Measurements from ENCODE around the gene EFNB1. TPM values are rescaled to one million over a fixed set of nuclear protein-coding genes. Genes with fewer than 3 reads are reported as not detected.

EFNB1 gene
- total RNA-seq, 1 experiment from 2014 or later, result 78.1 TPM

- no peak for DNase-seq (ENCODE audit: low spot score)
- ChIA-PET CTCF (no interaction called here), POLR2A (ENCODE audit: low non-redundant PET) (no interaction called here)
- no peak overlapping the region for H3K4me3 ChIP-seq (ENCODE audit: low read depth, low read length, poor library complexity, severe bottlenecking)
- no peaks in the 10 kb centered on the region for H3K4me1 ChIP-seq (ENCODE audit: insufficient read depth, low read length, poor library complexity, severe bottlenecking)
- no peak overlapping the region for H3K27ac ChIP-seq (ENCODE audit: low read depth, low read length, poor library complexity, severe bottlenecking)
- intact Hi-C loops (cut with micrococcal nuclease; ENCODE audit: unreplicated experiment), result no loop called here
- TF ChIP-seq EZH2 (IDR thresholded peaks at IDR 0.05; ENCODE audit: borderline replicate concordance, low read depth, low read length, poor library complexity, severe bottlenecking), result no peak
- TF ChIP-seq CTCF (conservative IDR thresholded peaks at IDR 0.05; ENCODE audit: low read depth, low read length), result no peak
- H3K9me3 ChIP-seq (ENCODE audit: low read depth, low read length, poor library complexity, severe bottlenecking), result no peaks in the 10 kb centered on the region
- H3K27me3 ChIP-seq (replicated peaks; ENCODE audit: insufficient read depth, low read depth, low read length, poor library complexity), result no peaks in the 10 kb centered on the region
- BruUV-seq (replicated peaks), result no TSS peak
- no peaks in the 10 kb centered on the region for H3K36me3 ChIP-seq (ENCODE audit: insufficient read depth, low read length, poor library complexity, severe bottlenecking)
Measured at GRCh38 chrX:68881911-68882310, 53.1 kb downstream of the EFNB1 start.

- DNase-seq (ENCODE audit: low spot score), result no peak
- H3K4me1 ChIP-seq (ENCODE audit: insufficient read depth, low read length, poor library complexity, severe bottlenecking), result no peaks in the 10 kb centered on the region
- TF ChIP-seq CTCF (conservative IDR thresholded peaks at IDR 0.05; ENCODE audit: low read depth, low read length) (no peak), EZH2 (IDR thresholded peaks at IDR 0.05; ENCODE audit: borderline replicate concordance, low read depth, low read length, poor library complexity, severe bottlenecking) (no peak)
- intact Hi-C loops (cut with micrococcal nuclease; ENCODE audit: unreplicated experiment), result no loop called here
- H3K4me3 ChIP-seq (ENCODE audit: low read depth, low read length, poor library complexity, severe bottlenecking), result no peak overlapping the region
- ChIA-PET CTCF (no interaction called here), POLR2A (ENCODE audit: low non-redundant PET) (no interaction called here)
- no peak overlapping the region for H3K27ac ChIP-seq (ENCODE audit: low read depth, low read length, poor library complexity, severe bottlenecking)
- no peaks in the 10 kb centered on the region for H3K36me3 ChIP-seq (ENCODE audit: insufficient read depth, low read length, poor library complexity, severe bottlenecking)
- H3K9me3 ChIP-seq (ENCODE audit: low read depth, low read length, poor library complexity, severe bottlenecking), result no peaks in the 10 kb centered on the region
- BruUV-seq (replicated peaks), result no TSS peak
- H3K27me3 ChIP-seq (replicated peaks; ENCODE audit: insufficient read depth, low read depth, low read length, poor library complexity), result peaks cover 8% of the 10 kb centered on the region
Measured at GRCh38 chrX:68883800-68884199, 55.0 kb downstream of the EFNB1 start.

GRCh38 chrX:68889249-68889648, 60.4 kb downstream of the EFNB1 start:
- no TSS peak for BruUV-seq (replicated peaks)
- H3K27ac ChIP-seq (ENCODE audit: low read depth, low read length, poor library complexity, severe bottlenecking), result no peak overlapping the region
- no peak for TF ChIP-seq CTCF (conservative IDR thresholded peaks at IDR 0.05; ENCODE audit: low read depth, low read length)
- TF ChIP-seq EZH2 (IDR thresholded peaks at IDR 0.05; ENCODE audit: borderline replicate concordance, low read depth, low read length, poor library complexity, severe bottlenecking), result no peak
- H3K9me3 ChIP-seq (ENCODE audit: low read depth, low read length, poor library complexity, severe bottlenecking), result no peaks in the 10 kb centered on the region
- H3K4me1 ChIP-seq (ENCODE audit: insufficient read depth, low read length, poor library complexity, severe bottlenecking), result peaks cover 3% of the 10 kb centered on the region
- H3K4me3 ChIP-seq (ENCODE audit: low read depth, low read length, poor library complexity, severe bottlenecking), result no peak overlapping the region
- intact Hi-C loops (cut with micrococcal nuclease; ENCODE audit: unreplicated experiment), result no loop called here
- H3K36me3 ChIP-seq (ENCODE audit: insufficient read depth, low read length, poor library complexity, severe bottlenecking), result no peaks in the 10 kb centered on the region
- ChIA-PET CTCF (no interaction called here), POLR2A (ENCODE audit: low non-redundant PET) (no interaction called here)
- DNase-seq (ENCODE audit: low spot score), result no peak
- peaks cover 11% of the 10 kb centered on the region for H3K27me3 ChIP-seq (replicated peaks; ENCODE audit: insufficient read depth, low read depth, low read length, poor library complexity)

Other genes with a start within 250 kb of the EFNB1 start
- 0.11 and 0.26 TPM in 2 replicates for gene STARD8, start 181.4 kb upstream of the EFNB1 start, total RNA-seq (2021)

Data from A673 (cell line).